ENCODE measurements around the gene TRIM5. TPM values are rescaled to one million over a fixed set of nuclear protein-coding genes. Genes with fewer than 3 reads are reported as not detected.

Gene TRIM5
- total and polyA plus RNA-seq, 10 of the 15 experiments (the other 5 are each of a cell fraction or from before 2014, with no cell fraction given) = 20.0 to 59.7 (median 31.8) TPM

DNA sequence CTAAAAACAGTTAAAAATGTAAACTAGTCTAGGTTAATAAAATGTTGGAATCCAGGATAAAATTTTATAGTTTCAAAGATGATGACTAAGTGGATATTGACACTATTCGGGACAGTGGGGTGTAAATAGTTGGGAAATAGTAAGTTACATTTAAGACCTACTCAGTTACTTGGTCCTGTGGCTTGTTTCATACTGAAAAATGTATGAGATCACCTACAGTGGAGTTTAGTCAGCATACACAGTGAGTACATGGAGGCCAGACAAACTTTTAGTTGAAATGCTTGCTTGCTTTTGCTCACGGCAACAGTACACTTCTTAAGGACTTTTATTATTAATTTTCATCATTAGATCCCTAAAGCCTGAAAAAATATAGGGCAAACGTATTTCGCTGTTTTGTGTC lies 20.8 kb upstream of the TRIM5 start (continued):
- no peak for TF ChIP-seq HDGF (IDR thresholded peaks at IDR 0.05)
- TF ChIP-seq, protein P1, sequence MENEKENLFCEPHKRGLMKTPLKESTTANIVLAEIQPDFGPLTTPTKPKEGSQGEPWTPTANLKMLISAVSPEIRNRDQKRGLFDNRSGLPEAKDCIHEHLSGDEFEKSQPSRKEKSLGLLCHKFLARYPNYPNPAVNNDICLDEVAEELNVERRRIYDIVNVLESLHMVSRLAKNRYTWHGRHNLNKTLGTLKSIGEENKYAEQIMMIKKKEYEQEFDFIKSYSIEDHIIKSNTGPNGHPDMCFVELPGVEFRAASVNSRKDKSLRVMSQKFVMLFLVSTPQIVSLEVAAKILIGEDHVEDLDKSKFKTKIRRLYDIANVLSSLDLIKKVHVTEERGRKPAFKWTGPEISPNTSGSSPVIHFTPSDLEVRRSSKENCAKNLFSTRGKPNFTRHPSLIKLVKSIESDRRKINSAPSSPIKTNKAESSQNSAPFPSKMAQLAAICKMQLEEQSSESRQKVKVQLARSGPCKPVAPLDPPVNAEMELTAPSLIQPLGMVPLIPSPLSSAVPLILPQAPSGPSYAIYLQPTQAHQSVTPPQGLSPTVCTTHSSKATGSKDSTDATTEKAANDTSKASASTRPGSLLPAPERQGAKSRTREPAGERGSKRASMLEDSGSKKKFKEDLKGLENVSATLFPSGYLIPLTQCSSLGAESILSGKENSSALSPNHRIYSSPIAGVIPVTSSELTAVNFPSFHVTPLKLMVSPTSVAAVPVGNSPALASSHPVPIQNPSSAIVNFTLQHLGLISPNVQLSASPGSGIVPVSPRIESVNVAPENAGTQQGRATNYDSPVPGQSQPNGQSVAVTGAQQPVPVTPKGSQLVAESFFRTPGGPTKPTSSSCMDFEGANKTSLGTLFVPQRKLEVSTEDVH (IDR thresholded peaks at IDR 0.05; ENCODE audit: low read depth, partially characterized antibody) = no peak
- no peak for TF ChIP-seq CREB1 (IDR thresholded peaks at IDR 0.05; ENCODE audit: low read depth)
- TF ChIP-seq, protein P2, sequence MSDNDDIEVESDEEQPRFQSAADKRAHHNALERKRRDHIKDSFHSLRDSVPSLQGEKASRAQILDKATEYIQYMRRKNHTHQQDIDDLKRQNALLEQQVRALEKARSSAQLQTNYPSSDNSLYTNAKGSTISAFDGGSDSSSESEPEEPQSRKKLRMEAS (IDR thresholded peaks at IDR 0.05; ENCODE audit: low read depth, low read length) = no peak
- TF ChIP-seq JUNB (IDR thresholded peaks at IDR 0.05) = no peak
- no peak for TF ChIP-seq SIN3A (IDR thresholded peaks at IDR 0.05; ENCODE audit: low read depth, low read length)

DNA sequence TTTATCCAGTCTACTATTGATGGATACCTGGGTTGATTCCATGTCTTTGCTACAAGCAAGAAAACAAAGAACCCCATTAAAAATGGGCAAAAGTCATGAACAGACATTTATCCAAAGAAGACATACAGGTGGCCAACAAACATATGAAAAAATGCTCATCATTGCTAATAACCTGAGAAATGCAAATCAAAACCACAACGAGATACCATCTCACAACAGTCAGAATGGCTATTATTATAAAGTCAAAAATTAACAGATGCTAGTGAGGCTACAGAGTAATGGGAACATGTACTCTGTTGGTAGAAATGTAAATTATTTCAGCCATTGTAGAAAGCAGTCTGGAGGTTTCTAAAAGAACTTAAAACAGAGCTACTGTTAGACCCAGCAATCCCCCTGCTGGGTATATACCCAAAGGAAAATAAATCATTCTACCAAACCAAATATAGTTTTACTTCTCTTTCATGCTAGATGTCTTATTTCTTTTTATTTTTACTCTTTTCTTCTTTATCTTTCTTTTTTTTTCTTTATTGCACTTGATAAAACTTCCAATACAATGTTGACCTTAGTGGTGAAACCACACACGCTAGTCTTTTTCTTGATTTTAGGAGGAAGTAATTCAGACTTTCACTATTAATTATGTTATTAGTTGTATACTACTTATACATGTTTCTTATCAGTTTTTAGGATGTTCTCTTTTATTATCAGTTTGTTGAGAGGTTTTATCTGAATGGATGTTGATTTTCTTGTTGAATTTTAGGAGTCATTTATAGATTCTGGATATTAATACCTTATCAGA lies 19.1 kb upstream of the TRIM5 start:
- Histone ChIP-seq H3K4me1 (ENCODE audit: control insufficient read depth, insufficient read depth, low read length) (peaks cover 3% of the 10 kb centered on the region; the same call in 1 of the 2 replicates), H3K27ac (ENCODE audit: control insufficient read depth, insufficient read depth) (no peak overlapping the region; the same call in 1 of the 2 replicates), H3K36me3 (ENCODE audit: control insufficient read depth in 2 of 2, insufficient read depth in 2 of 2, low read length in 1 of 2) (peaks cover 0 to 58% of the 10 kb centered on the region in 2 experiments; a peak in 2 of 4 replicates), H3K4me3 (no peak overlapping the region), H3K4me2 (ENCODE audit: control insufficient read depth, insufficient read depth) (no peak overlapping the region), H2AFZ (ENCODE audit: control insufficient read depth, low read depth, low read length) (no peak overlapping the region), H4K20me1 (ENCODE audit: control insufficient read depth, insufficient read depth) (no peaks in the 10 kb centered on the region), H3K79me2 (ENCODE audit: control insufficient read depth, insufficient read depth, low read length) (peaks cover 30% of the 10 kb centered on the region), H3K9me3 (replicated peaks; ENCODE audit: control insufficient read depth, insufficient read depth, low read length) (peaks cover 7% of the 10 kb centered on the region), H3K27me3 (replicated peaks in 1 of 2; ENCODE audit: control insufficient read depth in 2 of 2, insufficient read depth in 2 of 2, low read length in 1 of 2) (no peaks in the 10 kb centered on the region), H3K9ac (ENCODE audit: control insufficient read depth, insufficient read depth, low read length) (no peak overlapping the region)
- ChIA-PET SMC1A (ENCODE audit: uncharacterized antibody, unreplicated experiment) (interaction anchor here (3.0 to 7.3 kb wide), 2 partner anchors 13 to 19 kb away, joined by 15 to 96 read pairs; partner anchors contain the start of genes TRIM22 and TRIM5), CTCF (interaction anchor here (1.5 to 4.7 kb wide), 4 partner anchors 13 to 104 kb away, joined by 4 to 37 read pairs (median 8); partner anchors contain the start of gene TRIM5), POLR2A (interaction anchor here (0.6 to 0.9 kb wide), 3 partner anchors 16 to 88 kb away, joined by 4 to 7 read pairs (median 4); no protein-coding TSS in a partner anchor), RAD21 (ENCODE audit: unreplicated experiment) (interaction anchor here (1.7 to 1.8 kb wide), 2 partner anchors 14 to 19 kb away, joined by 4 to 8 read pairs; partner anchors contain the start of genes TRIM22 and TRIM5)
- peak; percentile 77 for ATAC-seq
- no TSS peak for BruUV-seq (replicated peaks)
- in situ Hi-C loops (cut with MboI) = loop anchor here (10.0 kb wide), 1 partner anchor 1031 kb away; no protein-coding TSS in a partner anchor
- no peak for DNase-seq (ENCODE audit: low read depth, low spot score)
- whole genome bisulfite sequencing (ENCODE audit: insufficient coverage, insufficient replicate concordance, low lambda C conversion rate, missing lambda C conversion rate) = 25% methylated on average over 2 of the region's 2 CpGs
- intact Hi-C loops (cut with micrococcal nuclease; ENCODE audit: unreplicated experiment) = loop anchor here (5.0 kb wide), 2 partner anchors 113 to 227 kb away; no protein-coding TSS in a partner anchor
- no peak for FAIRE-seq
- TF ChIP-seq MTA2 (IDR thresholded peaks at IDR 0.05; ENCODE audit: low read depth) = peak; percentile 70
- peak; percentile 70; the same call in 1 of the 3 replicates for TF ChIP-seq POU2F2 (IDR thresholded peaks at IDR 0.05; ENCODE audit: borderline replicate concordance, low read depth, low read length)
- TF ChIP-seq ATF7 (IDR thresholded peaks at IDR 0.05; ENCODE audit: low read depth) = peak; percentile 58
- no peak for TF ChIP-seq MYB (IDR thresholded peaks at IDR 0.05; ENCODE audit: borderline replicate concordance, low read depth, low read length)
- no peak for TF ChIP-seq ZNF207 (IDR thresholded peaks at IDR 0.05; ENCODE audit: borderline replicate concordance)
- TF ChIP-seq SREBF1 (IDR thresholded peaks at IDR 0.05; ENCODE audit: low read length) = no peak
- no peak for TF ChIP-seq PAX5 (IDR thresholded peaks at IDR 0.05; ENCODE audit: borderline replicate concordance, low read depth, low read length)
- TF ChIP-seq, protein P3, sequence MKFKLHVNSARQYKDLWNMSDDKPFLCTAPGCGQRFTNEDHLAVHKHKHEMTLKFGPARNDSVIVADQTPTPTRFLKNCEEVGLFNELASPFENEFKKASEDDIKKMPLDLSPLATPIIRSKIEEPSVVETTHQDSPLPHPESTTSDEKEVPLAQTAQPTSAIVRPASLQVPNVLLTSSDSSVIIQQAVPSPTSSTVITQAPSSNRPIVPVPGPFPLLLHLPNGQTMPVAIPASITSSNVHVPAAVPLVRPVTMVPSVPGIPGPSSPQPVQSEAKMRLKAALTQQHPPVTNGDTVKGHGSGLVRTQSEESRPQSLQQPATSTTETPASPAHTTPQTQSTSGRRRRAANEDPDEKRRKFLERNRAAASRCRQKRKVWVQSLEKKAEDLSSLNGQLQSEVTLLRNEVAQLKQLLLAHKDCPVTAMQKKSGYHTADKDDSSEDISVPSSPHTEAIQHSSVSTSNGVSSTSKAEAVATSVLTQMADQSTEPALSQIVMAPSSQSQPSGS (IDR thresholded peaks at IDR 0.05; ENCODE audit: low read length) = no peak
- TF ChIP-seq HDAC6 (IDR thresholded peaks at IDR 0.05; ENCODE audit: unreplicated experiment) = no peak
- no peak for TF ChIP-seq RAD51 (IDR thresholded peaks at IDR 0.05)
- TF ChIP-seq EED (IDR thresholded peaks at IDR 0.05; ENCODE audit: low read depth) = no peak
- no peak for TF ChIP-seq DPF2 (IDR thresholded peaks at IDR 0.05)
- peak; percentile 23 for TF ChIP-seq MEF2B (IDR thresholded peaks at IDR 0.05; ENCODE audit: partially characterized antibody, poor library complexity, severe bottlenecking)
